Cardiac muscle cell (in vitro differentiated cells and primary cell): Measurements from ENCODE around the gene PARD3. TPM values are rescaled to one million over a fixed set of nuclear protein-coding genes. Genes with fewer than 3 reads are reported as not detected.
A peak's percentile ranks its signal among the peaks of the same experiment; 100 is the strongest.

Experiments
- DNase-seq, 2 donors: peaks; one replicate each; pipeline versions ENCODE4 v3.0.0 to v3.0.0-alpha.2; 2010 to 2017; ENCODE audit warnings: low read depth in 1 of 2, low spot score in 1 of 2
- H3K27ac ChIP-seq: fragments of 200-600 bp; sonication (generic); 2 replicates; pipeline ENCODE4 v1.5.1; 2016
- H3K27me3 ChIP-seq: fragments of 200-600 bp; sonication (generic); 2 replicates; pipeline ENCODE4 v1.6.0; 2016; ENCODE audit warnings: control low read depth
- H3K36me3 ChIP-seq: fragments of 200-600 bp; sonication (generic); 2 replicates; pipeline ENCODE4 v1.5.1; 2016; ENCODE audit warnings: control low read depth
- H3K4me1 ChIP-seq: fragments of 200-600 bp; sonication (generic); 2 replicates; pipeline ENCODE4 v1.8.1; 2017; ENCODE audit warnings: low read depth, mild to moderate bottlenecking, mixed run types
- H3K4me3 ChIP-seq: fragments of 200-600 bp; sonication (generic); 2 replicates; pipeline ENCODE4 v1.5.1; 2016; ENCODE audit warnings: mild to moderate bottlenecking
- H3K9me3 ChIP-seq: fragments of 200-600 bp; sonication (generic); 2 replicates; pipeline ENCODE4 v1.5.1; 2017; ENCODE audit warnings: low read depth, mild to moderate bottlenecking, control low read depth
- polyA plus RNA-seq: library from polyadenylated mRNA; unstranded; fragments of >200 nt; fragmentation: Nextera tagmentation; extraction: Ambion mirVana; gene quantifications from 2 replicates; pipeline ENCODE4 v1.2.1, GENCODE V29; 2016
- total RNA-seq: library from RNA; depleted of rRNA; stranded (reverse); fragments of >200 nt; gene quantifications from 2 replicates; pipeline ENCODE4 v1.2.3, GENCODE V29; 2016
- TF ChIP-seq, protein P1 (sequence below): IDR thresholded peaks from 2 replicates; pipeline ENCODE4 v1.5.1; 2012; ENCODE audit warnings: low read depth, mild to moderate bottlenecking, low read length

The PARD3 gene
- total and polyA plus RNA-seq, 2 experiments from 2014 or later = 36.5 to 64.8 TPM

- no peak for DNase-seq
- H3K9me3 ChIP-seq = no peaks in the 10 kb centered on the region
Observed at GRCh38 chr10:34126371-34127151, 688.5 kb downstream of the PARD3 start.

GRCh38 chr10:34125702-34126101, 689.4 kb downstream of the PARD3 start:
- Histone ChIP-seq H3K9me3 (no peaks in the 10 kb centered on the region), H3K36me3 (no peaks in the 10 kb centered on the region), H3K27ac (no peak overlapping the region), H3K4me1 (peaks cover 22% of the 10 kb centered on the region), H3K27me3 (no peaks in the 10 kb centered on the region), H3K4me3 (no peak overlapping the region)
- TF ChIP-seq, protein P1, sequence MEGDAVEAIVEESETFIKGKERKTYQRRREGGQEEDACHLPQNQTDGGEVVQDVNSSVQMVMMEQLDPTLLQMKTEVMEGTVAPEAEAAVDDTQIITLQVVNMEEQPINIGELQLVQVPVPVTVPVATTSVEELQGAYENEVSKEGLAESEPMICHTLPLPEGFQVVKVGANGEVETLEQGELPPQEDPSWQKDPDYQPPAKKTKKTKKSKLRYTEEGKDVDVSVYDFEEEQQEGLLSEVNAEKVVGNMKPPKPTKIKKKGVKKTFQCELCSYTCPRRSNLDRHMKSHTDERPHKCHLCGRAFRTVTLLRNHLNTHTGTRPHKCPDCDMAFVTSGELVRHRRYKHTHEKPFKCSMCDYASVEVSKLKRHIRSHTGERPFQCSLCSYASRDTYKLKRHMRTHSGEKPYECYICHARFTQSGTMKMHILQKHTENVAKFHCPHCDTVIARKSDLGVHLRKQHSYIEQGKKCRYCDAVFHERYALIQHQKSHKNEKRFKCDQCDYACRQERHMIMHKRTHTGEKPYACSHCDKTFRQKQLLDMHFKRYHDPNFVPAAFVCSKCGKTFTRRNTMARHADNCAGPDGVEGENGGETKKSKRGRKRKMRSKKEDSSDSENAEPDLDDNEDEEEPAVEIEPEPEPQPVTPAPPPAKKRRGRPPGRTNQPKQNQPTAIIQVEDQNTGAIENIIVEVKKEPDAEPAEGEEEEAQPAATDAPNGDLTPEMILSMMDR = no peak
- DNase-seq = no peak

More at GRCh38 chr10:34126371-34127151, 688.5 kb downstream of the PARD3 start:
- no peaks in the 10 kb centered on the region for H3K27me3 ChIP-seq
- no peak overlapping the region for H3K4me3 ChIP-seq
- H3K36me3 ChIP-seq = peaks cover 4% of the 10 kb centered on the region
- peaks cover 17% of the 10 kb centered on the region for H3K4me1 ChIP-seq
- H3K27ac ChIP-seq = no peak overlapping the region
- TF ChIP-seq, protein P1 = no peak

DNA sequence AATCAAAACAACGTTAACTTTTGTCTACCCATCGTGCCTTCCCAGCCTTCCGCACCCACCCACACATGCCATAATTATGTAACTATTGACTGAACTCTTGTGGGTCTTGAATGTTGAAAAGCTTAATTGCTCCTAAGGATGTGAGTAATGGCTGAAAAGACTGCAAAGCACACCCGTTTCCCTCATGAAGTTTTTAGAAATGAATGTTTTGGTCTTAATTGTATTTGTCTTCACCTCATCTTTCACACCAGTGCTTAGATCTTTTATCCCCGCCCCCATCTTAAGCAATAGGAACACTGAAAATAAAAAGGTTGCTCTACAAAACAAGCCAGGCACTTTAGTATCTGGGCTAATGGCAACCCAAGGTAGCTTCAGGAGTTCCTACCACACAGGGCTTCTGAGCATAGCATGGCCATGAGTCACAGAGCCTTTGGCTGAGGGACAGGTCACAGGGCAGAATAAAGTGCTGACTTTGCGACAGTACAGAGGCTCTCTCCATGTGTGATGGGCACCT, 690.5 kb downstream of the PARD3 start:
- TF ChIP-seq, protein P1 = no peak
- H3K36me3 ChIP-seq = no peaks in the 10 kb centered on the region
- no peaks in the 10 kb centered on the region for H3K27me3 ChIP-seq
- peaks cover 22% of the 10 kb centered on the region for H3K4me1 ChIP-seq
- no peak overlapping the region for H3K4me3 ChIP-seq
- DNase-seq = peak in 1 of 2 donors; percentile 68
- no peaks in the 10 kb centered on the region for H3K9me3 ChIP-seq
- H3K27ac ChIP-seq = no peak overlapping the region

DNA sequence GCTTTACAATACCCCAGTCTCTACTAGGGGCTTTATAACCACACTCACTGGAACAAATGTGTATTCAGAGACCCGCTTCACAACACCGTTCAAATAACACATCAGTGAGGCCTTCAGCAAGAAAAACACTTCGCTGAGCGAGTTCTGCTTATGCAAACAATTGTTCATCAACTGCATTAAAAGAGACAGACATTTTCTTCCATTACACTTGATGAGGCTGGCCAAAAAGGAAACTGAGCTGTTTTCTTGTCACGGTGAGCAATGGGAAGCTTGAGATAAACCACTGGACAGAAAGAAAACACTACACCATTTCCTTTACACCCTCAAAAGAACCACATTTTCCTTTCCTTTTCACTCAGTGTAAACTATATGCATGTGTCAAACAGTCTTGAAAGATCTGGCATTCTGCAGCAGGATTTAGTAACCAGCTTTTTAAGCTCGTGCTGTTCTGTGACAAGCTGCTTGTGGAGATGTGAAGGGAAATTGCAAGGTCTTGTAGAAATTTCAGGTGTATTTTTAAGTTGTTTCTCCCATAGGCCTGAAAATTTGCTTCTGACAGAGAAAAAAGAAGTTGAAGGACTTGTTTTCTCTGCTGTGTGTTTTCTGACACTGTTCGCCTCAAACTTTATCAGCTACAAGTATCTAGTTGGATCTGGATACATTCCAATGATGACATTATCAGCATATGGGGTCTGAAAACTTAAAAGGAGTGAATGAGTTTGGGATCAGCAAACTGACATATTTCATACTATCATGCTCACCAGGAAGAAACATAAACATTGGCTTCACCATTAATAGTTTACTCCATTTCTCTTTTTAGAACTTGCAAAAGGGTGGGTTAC, 693.1 kb downstream of the PARD3 start:
- no peak overlapping the region for H3K4me3 ChIP-seq
- TF ChIP-seq, protein P1 = no peak
- peak in 1 of 2 donors; percentile 70 for DNase-seq
- peaks cover 22% of the 10 kb centered on the region for H3K4me1 ChIP-seq
- H3K27ac ChIP-seq = peak overlapping the region; percentile 20
- no peaks in the 10 kb centered on the region for H3K9me3 ChIP-seq
- H3K27me3 ChIP-seq = no peaks in the 10 kb centered on the region
- H3K36me3 ChIP-seq = no peaks in the 10 kb centered on the region

- Histone ChIP-seq H3K4me3 (no peak overlapping the region), H3K9me3 (no peaks in the 10 kb centered on the region), H3K4me1 (peaks cover 28% of the 10 kb centered on the region), H3K27ac (no peak overlapping the region), H3K27me3 (no peaks in the 10 kb centered on the region), H3K36me3 (no peaks in the 10 kb centered on the region)
- TF ChIP-seq, protein P1 = no peak
- peak in 1 of 2 donors; percentile 22 for DNase-seq
Observed at GRCh38 chr10:34121125-34121753, 693.9 kb downstream of the PARD3 start.
